Nephron (organoid): ENCODE data around the gene PRIM2.
"Not testable (repeated sequence)": the region's sequence is repeated elsewhere in the genome, so short reads cannot be mapped to it uniquely, and the experiment has no call there.

Experiments
- H3K27ac Mint-ChIP-seq, 3 experiments: 2 replicates each; pipeline ENCODE4 v1.8.0; 2020; ENCODE audit warnings: mixed read lengths in 3 of 3, mild to moderate bottlenecking in 2 of 3, moderate library complexity in 1 of 3
- H3K27me3 Mint-ChIP-seq: 2 replicates; pipeline ENCODE4 v1.8.0; 2021; ENCODE audit warnings: low read depth, mild to moderate bottlenecking, moderate library complexity, mixed read lengths
- H3K36me3 Mint-ChIP-seq: 2 replicates; pipeline ENCODE4 v1.8.0; 2020; ENCODE audit warnings: low read depth, mixed read lengths
- H3K4me1 Mint-ChIP-seq: 2 replicates; pipeline ENCODE4 v1.8.0; 2020; ENCODE audit warnings: mixed read lengths
- H3K4me3 Mint-ChIP-seq, 3 experiments: 2 replicates each; pipeline ENCODE4 v1.8.0; 2020; ENCODE audit warnings: mild to moderate bottlenecking in 3 of 3, mixed read lengths in 3 of 3, moderate library complexity in 2 of 3
- H3K9me3 Mint-ChIP-seq: 2 replicates; pipeline ENCODE4 v1.8.0; 2020; ENCODE audit warnings: mixed read lengths
- TF ChIP-seq, protein P1 (sequence below), 3 experiments: fragments of 200-600 bp; sonication (generic); IDR thresholded peaks; one replicate each; pipeline ENCODE4 v1.5.0; 2021; ENCODE audit warnings: antibody characterized with exemption in 3 of 3; ENCODE audit not compliant: unreplicated experiment in 3 of 3

PRIM2 gene

DNA sequence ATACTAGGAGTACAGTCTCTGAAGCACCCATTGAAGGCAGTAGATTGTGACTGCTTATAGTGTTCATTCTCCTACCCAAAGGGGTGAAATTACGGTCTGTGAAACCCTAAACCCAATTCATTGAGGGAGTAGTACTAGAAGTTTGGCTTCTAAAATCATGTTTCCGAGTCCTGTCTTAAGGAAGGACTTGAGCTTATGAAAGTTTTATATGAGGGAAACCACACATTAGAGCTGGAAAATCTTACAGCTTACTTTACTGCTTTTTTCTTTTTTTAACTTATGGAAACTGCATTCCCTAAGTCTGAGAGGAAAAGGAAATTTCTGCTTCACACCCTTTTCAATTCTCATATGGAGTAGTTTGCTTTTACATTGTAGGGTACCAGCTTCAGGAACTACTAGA is 38.4 kb upstream of the PRIM2 start:
- no peaks in the 10 kb centered on the region for H3K9me3 Mint-ChIP-seq
- H3K4me1 Mint-ChIP-seq, result peaks cover 10% of the 10 kb centered on the region
- peaks cover 4% of the 10 kb centered on the region for H3K27me3 Mint-ChIP-seq
- TF ChIP-seq, protein P1, sequence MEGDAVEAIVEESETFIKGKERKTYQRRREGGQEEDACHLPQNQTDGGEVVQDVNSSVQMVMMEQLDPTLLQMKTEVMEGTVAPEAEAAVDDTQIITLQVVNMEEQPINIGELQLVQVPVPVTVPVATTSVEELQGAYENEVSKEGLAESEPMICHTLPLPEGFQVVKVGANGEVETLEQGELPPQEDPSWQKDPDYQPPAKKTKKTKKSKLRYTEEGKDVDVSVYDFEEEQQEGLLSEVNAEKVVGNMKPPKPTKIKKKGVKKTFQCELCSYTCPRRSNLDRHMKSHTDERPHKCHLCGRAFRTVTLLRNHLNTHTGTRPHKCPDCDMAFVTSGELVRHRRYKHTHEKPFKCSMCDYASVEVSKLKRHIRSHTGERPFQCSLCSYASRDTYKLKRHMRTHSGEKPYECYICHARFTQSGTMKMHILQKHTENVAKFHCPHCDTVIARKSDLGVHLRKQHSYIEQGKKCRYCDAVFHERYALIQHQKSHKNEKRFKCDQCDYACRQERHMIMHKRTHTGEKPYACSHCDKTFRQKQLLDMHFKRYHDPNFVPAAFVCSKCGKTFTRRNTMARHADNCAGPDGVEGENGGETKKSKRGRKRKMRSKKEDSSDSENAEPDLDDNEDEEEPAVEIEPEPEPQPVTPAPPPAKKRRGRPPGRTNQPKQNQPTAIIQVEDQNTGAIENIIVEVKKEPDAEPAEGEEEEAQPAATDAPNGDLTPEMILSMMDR (IDR thresholded peaks at IDR 0.05; ENCODE audit: unreplicated experiment in 3 of 3), result no peak
- H3K36me3 Mint-ChIP-seq, result no peaks in the 10 kb centered on the region
- H3K4me3 Mint-ChIP-seq, result no peak overlapping the region
- peak overlapping the region in 2 of 3 experiments; percentile 30 to 42 for H3K27ac Mint-ChIP-seq

- H3K27me3 Mint-ChIP-seq, result peaks cover 4% of the 10 kb centered on the region
- H3K4me1 Mint-ChIP-seq, result peaks cover 18% of the 10 kb centered on the region
- H3K4me3 Mint-ChIP-seq, result no peak overlapping the region
- no peak overlapping the region for H3K27ac Mint-ChIP-seq
- H3K36me3 Mint-ChIP-seq, result no peaks in the 10 kb centered on the region
- TF ChIP-seq, protein P1 (IDR thresholded peaks at IDR 0.05; ENCODE audit: unreplicated experiment in 3 of 3), result no peak
- peaks cover 12% of the 10 kb centered on the region for H3K9me3 Mint-ChIP-seq
These were observed 34.3 kb upstream of the PRIM2 start for GRCh38 chr6:57283106-57283505.

- no peaks in the 10 kb centered on the region for H3K36me3 Mint-ChIP-seq
- H3K4me1 Mint-ChIP-seq, result peaks cover 12% of the 10 kb centered on the region
- peaks cover 4% of the 10 kb centered on the region for H3K27me3 Mint-ChIP-seq
- H3K9me3 Mint-ChIP-seq, result peaks cover 14% of the 10 kb centered on the region
- H3K27ac Mint-ChIP-seq, result peak overlapping the region in 1 of 3 experiments; percentile 83
- no peak overlapping the region for H3K4me3 Mint-ChIP-seq
- TF ChIP-seq, protein P1 (IDR thresholded peaks at IDR 0.05; ENCODE audit: unreplicated experiment in 3 of 3), result no peak
These were observed 33.4 kb upstream of the PRIM2 start for GRCh38 chr6:57283911-57284455.

DNA sequence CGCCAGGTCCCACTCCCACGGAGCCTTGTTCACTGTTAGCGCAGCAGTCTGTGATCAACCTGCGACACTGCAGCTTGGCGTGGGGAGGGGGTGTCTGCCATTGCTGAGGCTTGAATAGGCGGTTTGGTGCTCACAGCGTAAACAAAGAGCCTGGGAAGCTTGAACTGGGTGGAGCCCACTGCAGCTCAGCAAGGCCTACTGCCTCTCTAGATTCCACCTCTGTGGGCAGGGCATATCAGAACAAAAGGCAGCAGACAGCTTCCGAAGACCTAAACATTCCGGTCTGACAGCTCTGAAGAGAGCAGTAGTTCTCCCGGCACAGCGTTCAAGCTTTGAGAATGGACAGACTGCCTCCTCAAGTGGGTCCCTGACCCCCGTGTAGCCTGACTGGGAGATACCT is 29.3 kb upstream of the PRIM2 start:
- not testable (repeated sequence) for H3K27me3 Mint-ChIP-seq, H3K27ac Mint-ChIP-seq, H3K4me3 Mint-ChIP-seq, H3K36me3 Mint-ChIP-seq, H3K4me1 Mint-ChIP-seq
- peaks cover 30% of the 10 kb centered on the region for H3K9me3 Mint-ChIP-seq

DNA sequence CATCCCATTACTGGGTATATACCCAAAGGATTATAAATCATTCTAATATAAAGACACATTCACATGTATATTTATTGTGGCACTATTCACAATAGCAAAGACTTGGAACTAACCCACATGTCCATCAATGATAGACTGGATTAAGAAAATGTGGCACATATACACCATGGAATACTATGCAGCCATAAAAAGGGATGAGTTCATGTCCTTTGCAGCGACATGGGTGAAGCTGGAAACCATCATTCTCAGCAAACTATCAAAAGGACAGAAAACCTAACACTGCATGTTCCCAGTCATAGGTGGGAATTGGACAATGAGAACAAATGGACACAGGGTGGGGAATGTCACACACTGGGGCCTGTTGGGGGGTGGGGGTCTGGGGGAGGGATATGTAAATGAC is 24.0 kb upstream of the PRIM2 start:
- not testable (repeated sequence) for H3K4me3 Mint-ChIP-seq, H3K27me3 Mint-ChIP-seq, H3K36me3 Mint-ChIP-seq, H3K27ac Mint-ChIP-seq
- Mint-ChIP-seq H3K9me3 (peaks cover 17% of the 10 kb centered on the region), H3K4me1 (peaks cover 13% of the 10 kb centered on the region)

- H3K36me3 Mint-ChIP-seq, result no peaks in the 10 kb centered on the region
- no peak overlapping the region for H3K4me3 Mint-ChIP-seq
- TF ChIP-seq, protein P1 (IDR thresholded peaks at IDR 0.05; ENCODE audit: unreplicated experiment in 3 of 3), result no peak
- no peaks in the 10 kb centered on the region for H3K27me3 Mint-ChIP-seq
- peak overlapping the region in 1 of 3 experiments; percentile 4 for H3K27ac Mint-ChIP-seq
- H3K9me3 Mint-ChIP-seq, result peaks cover 12% of the 10 kb centered on the region
- peaks cover 27% of the 10 kb centered on the region for H3K4me1 Mint-ChIP-seq
These were observed 22.5 kb upstream of the PRIM2 start for GRCh38 chr6:57294862-57295445.

DNA sequence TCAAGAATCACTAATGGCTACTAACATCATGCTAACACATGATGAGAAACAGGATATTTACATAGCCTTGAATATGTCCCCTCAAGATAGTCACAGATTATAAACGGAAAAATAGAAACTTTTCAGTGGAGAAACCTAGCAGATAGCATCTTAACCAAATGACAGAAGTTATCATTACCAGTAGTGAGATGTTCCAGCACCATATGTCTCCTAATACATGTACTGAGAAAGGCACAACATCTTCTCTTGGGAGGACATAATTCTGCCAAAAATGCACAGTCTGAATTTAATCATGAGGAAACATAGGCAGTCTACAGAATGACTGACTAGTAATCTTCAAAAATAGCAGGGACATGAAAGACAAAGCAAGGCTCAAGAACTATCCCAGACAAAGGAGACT is 19.9 kb upstream of the PRIM2 start:
- H3K9me3 Mint-ChIP-seq, result peaks cover 3% of the 10 kb centered on the region
- peaks cover 31% of the 10 kb centered on the region for H3K4me1 Mint-ChIP-seq
- TF ChIP-seq, protein P1 (IDR thresholded peaks at IDR 0.05; ENCODE audit: unreplicated experiment in 3 of 3), result no peak
- no peak overlapping the region for H3K4me3 Mint-ChIP-seq
- peak overlapping the region in 2 of 3 experiments; percentile 34 to 64 for H3K27ac Mint-ChIP-seq
- H3K36me3 Mint-ChIP-seq, result no peaks in the 10 kb centered on the region
- H3K27me3 Mint-ChIP-seq, result no peaks in the 10 kb centered on the region
